COLO829 (cell line): ENCODE results near the gene FER1L5.
"Not testable (repeated sequence)": the region's sequence is repeated elsewhere in the genome, so short reads cannot be mapped to it uniquely, and the experiment has no call there.

ENCODE experiments used
- DNase-seq: peaks from one replicate; pipeline ENCODE4 v3.0.0; 2012; ENCODE audit warnings: low spot score

FER1L5 gene

DNA sequence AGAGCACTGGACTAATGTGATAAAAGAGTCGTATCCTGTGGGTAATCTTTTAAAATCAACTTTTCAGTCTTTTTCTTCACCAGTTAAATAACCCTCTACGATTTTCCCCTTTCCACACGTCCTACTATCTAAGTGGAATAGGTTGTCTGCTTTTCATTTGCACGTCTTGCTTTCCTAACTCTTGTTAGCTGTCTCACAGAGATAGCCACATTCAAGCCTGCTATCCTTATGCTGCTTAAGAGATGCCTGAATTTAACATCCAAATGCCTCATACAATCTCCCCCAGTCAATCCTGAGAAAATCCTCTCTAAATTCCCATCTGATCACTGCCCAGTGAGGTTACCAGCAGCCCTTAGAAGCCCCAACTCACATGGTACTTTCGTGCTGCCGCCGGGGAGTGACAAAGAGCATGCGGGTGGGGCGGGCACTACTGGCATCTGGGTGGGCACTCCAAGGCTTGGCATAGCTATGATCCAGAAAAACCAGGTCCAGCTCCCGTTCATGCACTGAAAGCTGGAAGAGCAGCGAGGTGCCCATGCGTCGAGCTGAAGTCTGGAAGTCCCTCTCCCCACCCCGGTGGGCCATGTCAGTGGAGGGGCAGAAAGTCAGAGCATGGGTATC lies 5.9 kb upstream of the FER1L5 start:
- no peak for DNase-seq

DNA sequence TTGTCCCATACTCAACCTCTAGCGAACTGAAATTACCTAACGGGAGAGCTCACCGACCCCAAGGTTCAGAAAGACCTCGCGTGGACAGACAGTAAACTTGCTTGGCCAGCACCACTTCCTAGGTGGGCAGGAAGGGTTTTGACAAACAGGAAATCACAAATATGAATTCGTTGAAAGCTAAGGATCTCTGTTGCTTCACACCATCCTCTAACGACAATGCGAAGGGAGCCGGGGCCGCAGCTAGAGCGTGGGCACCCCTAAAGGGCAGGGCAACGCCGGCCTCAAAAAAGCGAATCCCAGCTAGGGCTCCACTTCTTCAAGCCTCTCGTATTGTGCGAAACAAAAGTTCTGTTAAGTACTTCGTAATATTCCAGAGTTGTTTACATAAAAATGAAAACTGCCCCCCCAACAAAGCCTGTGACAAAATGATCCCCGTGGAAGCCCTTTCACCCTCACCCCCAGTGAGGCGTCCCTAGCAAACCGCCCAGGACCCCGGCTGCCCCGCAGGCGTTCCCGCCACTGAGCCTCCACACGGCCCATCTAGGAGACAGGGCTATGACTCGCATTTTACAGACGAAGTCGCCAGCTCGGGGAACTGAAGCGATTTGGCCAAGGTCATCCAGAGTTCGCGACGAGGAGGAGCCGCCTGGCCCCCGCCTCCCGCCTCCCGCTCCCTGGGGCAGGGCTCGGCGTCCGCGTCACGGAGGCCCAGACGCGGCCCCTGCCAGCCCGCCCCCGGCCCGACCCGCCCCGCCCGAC lies 5.0 kb upstream of the FER1L5 start:
- peak; percentile 59 for DNase-seq

DNA sequence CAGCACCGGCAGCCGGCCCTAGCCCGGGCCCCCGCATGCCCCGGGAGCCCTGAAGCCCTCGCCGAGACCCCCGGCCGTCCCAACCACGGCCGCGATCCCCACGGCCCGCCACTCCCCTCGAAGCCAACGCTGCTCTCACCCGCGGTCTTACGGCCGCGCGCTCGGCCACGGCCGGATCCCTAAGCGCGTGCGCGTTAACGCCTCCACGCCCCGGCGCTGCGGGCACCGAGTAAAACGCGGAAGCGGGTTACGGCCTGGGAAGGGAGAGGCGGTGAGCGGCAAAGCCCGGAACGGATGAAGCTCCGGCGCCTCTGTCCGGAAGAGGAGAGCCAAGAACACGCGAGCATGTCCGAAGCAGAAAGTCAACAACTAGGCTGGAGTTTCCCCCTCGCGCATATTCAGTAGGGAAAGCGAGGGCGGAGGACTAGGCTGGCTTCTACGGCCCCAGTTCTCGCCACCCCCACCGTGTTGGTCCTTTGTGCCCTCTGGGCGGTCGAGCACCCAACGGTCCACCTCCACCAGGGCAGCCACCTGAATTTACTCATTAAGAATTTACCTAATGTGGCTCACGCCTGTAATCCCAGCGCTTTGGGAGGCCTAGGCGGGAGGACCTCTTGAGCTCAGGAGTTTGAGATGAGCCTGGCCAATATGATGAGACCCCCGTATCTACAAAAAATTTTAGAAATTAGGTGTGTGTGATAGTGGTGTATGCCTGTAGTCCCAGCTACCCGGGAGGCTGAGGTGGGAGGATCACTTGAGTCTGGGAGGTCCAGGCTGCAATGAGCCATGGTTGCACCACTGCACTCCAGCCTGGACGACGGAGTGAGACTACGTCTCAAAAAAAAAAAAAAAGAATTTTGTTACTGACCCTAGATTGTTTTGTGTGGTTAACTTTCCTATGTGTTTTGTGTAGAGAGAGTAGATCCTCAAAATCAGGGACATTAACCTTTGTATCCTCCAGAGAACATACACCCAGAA lies 4.1 kb upstream of the FER1L5 start, which contains the start of gene KANSL3:
KANSL3 (minus strand) TSS at position 169 of the 978 bp plus-strand sequence. CDS start 1,177 bp downstream, outside the sequence.
- DNase-seq, result peak; percentile 81

DNA sequence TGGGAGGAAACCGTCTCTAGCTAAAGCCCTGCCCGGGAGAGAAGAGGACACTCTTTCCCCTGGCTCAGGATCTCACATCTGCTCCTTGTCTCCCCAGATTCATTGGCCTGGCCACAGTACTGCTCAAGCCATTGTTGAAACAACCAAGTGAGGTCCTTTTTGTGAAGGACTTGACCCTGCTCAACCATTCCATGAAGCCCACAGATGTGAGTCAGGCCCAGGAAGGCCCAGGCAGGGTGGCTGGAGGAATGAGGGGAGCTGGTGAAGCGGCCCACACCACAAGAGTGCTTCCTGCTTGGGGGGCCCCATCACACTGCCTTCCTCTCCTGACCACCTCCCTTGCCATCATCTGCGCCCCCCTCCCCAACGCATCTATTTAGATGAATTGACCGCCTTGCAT lies 5.1 kb downstream of the FER1L5 start:
- DNase-seq, result no peak

DNA sequence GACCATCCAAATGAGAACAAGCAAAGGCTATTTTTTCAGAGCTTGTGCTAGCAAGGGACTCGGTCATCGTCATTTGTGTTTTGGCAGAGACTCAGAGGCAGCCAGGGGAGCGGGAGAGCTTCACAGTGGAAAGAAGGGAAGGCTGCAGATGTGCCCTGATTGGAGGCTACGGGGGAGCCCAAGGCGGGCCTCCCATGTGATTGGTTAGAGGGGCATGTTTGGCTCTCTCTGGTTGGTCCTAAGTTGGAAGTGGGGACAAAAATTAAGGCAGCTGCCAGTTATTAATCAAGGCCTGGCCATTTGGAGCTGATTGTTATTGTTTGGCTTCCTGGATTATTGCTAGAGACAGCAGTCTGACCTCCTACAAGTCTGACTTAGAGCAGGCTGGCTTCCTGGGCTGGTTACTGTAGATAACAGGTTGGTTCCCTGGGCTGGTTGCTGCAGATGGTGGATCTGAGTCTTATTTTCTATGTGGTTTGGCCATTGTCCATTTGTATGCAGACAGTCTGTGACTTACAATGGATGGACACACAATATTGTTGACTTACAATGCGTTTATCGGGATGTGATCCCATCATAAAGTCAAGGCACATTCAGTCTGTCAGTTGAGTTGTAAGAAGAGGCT lies 5.9 kb downstream of the FER1L5 start:
- DNase-seq, result no peak

DNA sequence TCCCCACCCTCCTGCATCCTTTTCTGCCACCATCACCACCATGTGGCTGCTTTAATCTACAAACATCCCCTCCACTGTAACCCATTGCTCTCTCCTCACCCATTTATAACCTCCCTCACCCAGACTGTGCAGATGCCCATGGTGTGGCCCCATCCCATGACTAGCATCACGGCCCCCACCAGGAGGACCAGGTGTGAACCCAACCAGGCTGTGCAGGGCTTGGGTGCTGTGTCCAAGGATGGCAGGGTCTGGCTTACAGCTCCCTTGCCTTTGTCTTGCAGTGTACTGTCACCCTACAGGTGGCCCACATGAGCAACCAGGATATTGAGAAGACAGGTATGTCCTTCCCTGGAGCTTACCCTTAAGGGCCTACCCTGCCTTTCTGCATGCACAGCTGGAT lies 6.8 kb downstream of the FER1L5 start:
- DNase-seq, result no peak

DNA sequence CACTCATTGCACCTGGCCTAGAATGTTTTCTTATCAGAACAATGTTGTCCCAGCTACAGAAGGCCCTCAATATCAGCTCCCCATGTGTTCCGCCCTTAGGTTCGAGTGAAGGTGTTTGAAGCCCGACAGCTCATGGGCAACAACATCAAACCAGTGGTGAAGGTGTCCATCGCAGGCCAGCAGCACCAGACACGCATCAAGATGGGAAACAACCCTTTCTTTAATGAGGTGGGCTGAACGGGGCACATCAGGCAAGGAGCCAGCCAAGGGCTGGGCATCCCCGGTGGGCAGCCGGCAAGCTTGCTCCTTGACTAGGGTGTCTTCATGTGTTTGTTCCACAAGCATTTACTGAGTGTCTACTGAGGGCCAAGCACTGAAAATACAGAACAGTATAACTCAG lies 9.2 kb downstream of the FER1L5 start:
- no peak for DNase-seq

DNA sequence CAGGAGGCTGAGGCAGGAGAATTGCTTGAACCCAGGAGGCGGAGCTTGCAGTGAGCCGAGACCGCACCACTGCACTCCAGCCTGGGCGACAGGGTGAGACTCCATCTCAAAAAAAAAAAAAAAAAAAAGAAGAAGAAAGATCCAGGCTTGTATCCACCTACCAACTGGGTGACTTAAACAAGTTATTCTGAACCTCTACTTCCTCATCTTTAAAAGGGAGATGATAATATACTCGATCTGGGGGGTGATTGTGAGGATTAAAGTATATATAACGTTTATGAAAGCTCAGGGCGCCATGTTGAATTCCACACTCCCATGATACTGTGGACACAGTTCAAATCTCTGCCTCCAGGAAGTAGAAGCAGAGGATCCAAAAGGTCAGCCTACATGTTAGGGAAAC lies 12.2 kb downstream of the FER1L5 start:
- not testable (repeated sequence) for DNase-seq

DNA sequence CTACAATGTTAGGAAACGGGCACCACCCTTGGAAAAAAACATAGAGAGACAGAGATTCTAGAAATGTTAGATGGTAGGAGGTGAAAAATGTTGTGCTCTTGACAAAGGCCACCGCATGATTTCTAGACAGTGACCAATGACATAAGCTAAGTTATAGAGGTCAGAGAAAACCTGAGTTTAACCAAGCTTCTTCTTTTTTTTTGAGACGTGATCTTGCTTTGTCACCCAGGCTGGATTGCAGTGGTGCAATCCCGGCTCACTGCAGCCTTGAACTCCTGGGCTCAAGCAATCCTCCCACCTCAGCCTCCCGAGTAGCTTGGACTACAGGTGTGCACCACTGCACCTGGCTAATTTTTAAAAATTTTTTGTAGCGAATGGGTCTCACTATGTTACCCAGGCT lies 13.0 kb downstream of the FER1L5 start:
- no peak for DNase-seq

DNA sequence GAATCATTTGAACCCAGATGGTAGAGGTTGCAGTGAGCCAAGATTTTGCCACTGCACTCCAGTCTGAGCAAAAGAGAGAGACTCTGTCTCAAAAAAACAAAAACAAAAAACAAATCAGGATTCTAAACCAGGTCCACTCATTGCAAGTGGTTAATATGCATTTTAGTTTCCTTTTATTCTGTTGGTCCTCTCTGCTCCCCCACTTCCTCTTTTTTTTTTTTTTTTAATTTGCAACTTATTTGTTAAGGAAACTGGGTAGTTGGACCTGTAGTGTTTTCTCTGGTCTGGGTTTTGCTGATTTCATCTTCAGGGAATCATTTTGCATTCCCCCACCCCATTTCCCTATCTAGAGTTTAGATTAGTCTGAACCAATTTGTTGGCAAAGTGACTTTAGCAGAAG lies 14.0 kb downstream of the FER1L5 start:
- DNase-seq, result no peak

DNA sequence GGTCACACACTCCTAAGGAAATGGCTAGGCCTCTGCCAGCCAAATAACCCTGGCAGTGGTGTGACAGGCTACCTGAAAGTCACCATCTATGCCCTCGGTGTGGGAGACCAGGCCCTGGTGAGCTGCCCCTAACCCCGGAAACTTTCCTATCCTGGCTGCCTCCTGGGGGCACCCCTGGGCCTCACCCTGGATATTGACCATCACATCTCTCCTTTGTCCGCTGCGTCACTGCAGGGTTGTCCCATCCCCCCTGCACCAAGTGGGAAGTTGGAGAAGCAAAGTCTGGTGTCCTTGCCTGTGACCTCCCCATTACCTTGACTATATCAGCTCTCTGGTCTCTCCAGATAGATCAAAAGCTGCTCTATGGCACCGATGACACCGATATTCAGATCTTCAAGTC lies 18.8 kb downstream of the FER1L5 start:
- DNase-seq, result no peak

DNA sequence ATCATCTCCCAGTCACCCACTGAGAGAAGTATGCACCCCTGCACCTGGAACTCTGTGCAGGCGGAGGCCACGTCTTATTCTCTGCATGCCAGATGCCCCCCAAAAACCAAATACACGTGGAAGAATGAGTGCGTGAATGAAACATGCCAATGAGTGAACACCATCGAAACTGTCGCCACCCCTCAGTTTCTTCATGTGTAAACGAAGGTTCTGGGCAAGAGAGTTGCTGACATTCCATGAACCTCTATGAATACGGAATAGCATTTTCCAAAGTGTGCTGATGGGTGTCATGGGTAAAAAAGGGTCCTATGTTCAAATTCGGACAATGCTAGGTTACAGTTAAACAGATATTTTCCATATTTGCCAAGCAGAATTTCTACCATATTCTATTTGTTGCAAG lies 19.8 kb downstream of the FER1L5 start:
- DNase-seq, result no peak

DNA sequence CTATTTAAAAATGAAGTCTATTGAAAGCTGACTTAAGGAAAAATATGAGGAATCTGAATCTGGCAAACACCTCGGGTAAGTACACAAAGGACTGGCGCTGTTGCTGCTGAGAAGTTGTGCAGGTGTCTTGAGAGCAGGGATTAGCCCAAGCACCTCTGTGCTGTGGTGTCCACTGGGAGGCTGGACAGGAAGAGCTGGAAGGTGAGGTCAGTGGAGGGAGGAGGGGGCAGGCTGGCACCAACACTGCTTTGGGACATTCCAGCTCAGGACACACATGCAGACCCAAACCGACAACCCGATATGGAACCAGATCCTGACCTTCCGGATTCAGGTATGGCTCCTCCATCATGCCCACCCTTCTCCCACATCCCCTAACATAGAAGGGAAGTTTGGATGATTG lies 20.6 kb downstream of the FER1L5 start:
- no peak for DNase-seq

DNA sequence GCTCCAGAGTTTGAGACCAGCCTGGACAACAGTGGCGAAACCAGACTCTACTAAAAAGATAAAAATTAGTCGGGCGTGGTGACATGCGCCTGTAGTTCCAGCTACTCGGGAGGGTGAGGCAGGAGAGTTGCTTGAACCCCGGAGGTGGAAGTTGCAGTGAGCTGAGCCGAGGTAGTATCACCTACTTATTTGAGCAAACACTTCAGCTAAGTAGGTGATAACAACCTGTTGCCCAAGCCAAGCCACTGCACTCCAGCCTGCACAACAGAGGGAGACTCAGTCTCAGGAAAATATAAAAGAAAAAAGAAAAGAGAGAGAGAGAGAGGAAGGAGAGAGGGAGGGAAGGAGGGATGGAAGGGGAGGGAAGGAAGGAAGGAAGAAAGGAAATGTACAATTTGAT lies 21.3 kb downstream of the FER1L5 start:
- DNase-seq, result no peak

DNA sequence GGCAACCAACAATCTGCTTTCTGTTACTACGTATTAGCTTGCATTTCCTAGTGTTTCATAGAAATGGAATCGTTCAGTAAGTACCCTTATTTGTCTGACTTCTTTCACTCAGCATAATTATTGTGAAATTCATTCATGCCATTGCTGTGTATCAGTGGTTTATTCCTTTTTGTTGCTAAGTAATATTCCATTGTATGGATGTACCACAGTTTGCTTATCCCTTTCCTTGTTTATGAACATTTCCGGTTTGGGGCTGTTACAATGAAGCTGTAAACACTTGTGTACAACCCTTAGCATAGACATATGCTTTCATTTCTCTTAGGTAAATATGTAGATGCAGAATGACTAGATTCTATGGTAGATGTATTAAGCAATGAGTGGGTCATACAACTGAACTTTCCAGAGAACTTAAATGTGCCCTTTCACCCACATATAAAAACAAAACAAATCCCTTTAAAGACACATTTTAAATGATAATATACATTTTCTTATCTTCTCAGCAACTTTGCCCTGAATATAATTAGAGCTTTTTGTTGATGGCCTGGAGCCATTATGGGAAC lies 21.9 kb downstream of the FER1L5 start:
- no peak for DNase-seq

DNA sequence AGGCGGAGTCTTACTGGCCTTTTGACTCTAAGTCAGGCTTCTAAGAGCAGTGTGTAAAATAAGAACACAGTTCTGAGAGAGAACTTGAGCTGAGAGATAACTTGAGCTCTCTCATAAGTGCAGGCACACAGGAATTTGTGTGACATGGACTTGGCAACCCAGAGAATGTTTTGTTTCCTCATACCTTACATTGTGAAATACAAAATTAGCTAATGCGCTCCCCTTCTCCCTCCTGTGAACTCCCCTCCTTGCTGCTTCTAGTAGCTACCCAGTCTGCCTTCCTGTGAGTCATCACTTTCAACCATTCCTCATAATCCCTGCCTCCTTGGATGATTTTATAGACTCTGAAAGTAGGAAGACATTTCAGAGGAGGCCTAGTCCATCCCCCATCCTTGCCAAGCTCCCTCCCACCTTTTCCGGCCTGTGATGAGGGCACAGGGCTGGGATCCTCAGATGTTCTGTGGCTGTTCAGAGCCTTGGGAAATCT lies 22.6 kb downstream of the FER1L5 start:
- peak; percentile 78 for DNase-seq

DNA sequence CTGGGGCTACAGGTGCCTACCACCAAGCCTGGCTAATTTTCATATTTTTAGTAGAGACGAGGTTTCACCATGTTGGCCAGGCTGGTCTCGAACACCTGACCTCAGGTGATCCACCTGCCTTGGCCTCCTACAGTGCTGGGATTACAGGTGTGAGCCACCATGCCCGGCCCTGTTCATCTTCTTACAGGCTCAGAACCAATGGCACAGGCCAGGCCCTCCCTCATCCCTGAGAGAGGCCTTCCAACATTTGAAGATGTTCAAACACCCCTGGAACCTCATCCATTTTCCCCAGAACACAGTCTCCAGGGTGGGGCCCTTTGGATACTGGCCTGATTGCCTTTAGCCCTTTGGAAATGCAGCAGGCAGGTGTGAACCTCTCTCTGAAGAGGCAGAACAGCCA lies 23.2 kb downstream of the FER1L5 start:
- not testable (repeated sequence) for DNase-seq

DNA sequence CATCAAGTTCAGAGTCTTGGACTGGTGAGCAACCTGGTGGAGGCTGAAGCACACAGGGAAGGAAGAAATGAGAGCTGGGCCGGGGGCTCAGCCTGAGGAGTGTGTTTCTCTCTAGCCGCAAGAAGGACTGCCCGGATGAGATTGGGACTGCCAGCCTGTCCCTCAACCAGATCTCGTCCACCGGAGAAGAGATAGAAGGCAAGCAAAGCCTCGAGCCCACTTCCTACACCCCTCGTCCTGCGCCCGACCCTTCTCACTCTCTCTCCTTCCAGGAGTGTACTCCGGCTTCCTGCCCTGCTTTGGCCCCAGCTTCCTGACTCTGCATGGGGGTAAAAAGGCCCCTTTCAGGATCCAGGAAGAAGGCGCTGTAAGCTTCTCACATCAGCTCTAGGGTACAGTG lies 26.2 kb downstream of the FER1L5 start:
- DNase-seq, result no peak

DNA sequence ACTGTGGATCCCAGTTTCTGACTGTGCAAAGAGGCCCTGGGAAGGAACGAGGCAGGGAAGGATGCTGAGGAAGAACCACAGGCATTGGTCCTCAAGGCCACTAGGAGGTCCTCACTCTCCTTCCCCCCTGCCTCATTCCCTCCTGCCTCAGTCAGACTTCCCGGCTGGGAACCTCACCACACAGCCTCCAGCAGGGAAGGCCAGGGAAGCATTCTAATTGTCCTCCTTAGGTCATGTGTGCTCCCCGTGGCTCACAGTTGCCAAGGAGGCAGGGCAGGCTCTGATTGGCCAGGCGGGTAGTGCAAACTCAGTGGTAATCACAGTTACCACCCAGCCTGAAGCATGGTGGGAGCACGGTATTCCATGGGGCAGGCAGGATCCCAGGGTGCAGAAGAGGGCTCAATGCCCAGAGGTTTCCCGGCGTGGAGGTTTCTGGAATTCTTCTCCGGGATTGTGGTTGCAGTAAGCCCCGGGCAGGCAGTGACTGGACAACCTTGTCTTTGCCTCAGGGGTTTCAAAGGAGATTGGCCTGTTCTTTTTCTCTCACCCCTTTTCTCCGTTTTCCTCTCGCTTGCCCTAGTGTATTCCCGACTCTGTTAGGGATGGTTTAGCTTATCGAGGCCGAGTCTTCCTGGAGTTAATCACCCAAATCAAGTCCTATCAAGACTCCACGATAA lies 27.1 kb downstream of the FER1L5 start:
- no peak for DNase-seq

DNA sequence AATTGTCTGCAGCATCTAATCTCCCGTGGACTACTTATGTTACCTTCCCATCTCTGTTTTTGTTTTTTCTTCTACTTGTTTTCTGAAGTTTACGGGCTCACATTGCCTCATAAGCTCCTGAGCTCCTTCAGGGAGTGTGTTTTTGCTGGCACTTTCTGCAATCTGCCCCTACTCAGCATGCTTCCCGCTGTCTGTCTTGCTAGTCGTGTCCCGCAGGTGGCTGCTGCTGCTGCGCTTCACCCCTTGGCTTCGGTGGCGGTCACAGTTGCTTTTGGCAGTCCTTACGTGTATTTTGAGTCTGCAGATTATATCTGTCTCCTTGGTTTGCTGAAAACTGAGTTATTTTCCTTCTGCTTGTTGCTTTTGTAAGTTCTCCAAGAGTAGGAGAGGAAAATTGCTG lies 37.3 kb downstream of the FER1L5 start:
- no peak for DNase-seq

DNA sequence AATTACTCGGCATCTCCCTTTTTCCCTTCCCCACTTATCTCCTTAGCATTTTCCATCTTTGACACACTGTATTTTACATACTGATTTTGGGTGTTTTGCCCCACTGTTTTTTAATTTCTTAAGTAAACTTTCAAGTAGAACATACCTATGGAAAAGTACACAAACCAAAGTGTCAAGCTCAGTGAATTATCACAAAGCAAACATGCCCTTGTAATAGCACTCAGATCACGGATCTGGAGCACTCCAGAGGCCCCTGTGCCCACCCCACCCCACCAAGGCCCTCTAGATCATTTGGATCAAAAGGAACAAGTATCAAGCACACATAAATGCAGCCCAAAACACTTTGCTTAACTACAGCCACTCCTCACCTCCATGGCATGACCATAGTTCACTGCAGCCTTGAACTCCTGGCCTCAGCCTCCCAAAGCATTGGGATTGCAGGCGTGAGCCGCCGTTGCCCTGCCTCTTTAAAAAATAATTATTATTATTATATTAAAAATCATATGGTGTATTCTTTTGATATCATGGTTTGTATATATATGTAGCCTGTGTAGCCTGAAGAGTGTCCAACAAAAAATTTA lies 38.1 kb downstream of the FER1L5 start:
- no peak for DNase-seq
